ENCODE results near the gene PDHX.
"Not testable (repeated sequence)": the region's sequence is repeated elsewhere in the genome, so short reads cannot be mapped to it uniquely, and the experiment has no call there.

The PDHX gene

DNA sequence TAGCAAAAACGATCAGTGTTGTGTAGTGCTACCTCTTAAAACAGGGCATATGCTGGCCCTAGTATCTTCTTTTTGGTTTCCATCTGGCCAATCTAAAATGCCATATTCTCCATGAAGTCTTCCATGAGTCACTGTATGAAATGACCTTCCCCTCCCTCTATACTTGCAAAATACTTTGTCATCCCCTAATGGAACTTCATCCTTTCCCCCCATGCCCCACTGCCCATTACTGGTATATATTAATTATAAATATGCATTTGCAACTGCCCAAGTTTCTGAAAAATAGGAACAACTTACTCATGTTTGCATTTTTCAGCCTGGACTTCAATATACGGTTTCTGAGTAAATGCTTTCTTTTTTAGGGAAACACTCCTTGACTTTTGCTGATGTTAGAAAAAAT, 4.7 kb upstream of the PDHX start:
- no peak for DNase-seq

DNA sequence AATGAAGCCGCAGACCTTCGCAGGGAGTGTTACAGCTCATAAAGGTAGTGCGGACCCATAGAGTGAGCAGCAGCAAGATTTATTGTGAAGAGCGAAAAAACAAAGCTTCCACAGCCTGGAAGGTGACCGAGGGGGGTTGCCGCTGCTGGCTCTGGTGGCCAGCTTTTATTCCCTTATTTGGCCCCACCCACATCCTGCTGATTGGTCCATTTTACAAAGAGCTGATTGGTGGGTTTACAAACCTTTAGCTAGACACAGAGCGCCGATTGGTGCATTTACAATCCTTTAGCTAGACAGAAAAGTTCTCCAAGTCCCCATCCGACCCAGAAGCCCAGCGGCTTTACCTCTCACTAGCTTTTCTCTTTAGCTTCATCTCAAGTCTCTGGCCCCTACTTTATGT, 2.9 kb upstream of the PDHX start:
- not testable (repeated sequence) for DNase-seq

DNA sequence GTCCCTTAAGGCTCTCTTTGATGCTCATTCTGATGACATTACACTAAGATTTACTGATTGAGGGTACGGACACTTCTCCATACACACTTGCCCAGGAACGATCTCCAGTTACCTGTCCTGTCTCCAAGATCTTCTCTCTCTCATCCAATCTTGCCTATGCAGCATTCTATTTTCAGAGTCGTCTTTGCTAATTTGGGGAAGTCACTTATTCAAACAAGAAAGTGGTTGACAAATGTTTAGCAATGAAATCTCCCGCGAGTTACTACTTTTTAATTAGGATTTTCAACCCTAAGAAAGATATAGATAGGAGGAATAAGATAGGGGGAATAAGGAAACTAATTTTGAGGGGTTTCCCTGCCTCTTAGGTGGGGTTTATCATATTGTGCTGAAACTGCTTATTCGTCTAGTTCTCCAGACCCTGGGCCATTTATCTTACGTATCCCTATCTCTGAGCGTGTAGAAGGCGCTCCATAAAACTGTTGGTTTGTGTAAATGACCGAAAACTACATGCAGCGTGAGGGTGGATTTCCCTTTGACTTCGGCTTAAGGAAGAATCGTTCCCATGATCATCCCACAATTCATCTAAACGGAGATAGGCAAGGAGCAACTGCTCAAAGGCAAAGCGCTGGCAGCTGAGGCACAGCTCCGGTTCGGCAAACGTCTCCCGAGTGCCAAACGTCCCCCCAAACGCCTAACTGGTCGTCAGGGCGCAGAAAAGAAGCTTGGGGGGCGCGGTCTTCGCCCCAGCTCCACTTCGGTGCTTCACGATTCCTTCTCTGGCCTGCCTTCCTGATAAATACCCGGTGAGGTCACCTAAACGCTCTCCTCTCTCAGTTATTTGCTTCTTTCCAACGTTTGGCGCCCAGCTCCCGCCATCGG, 1.0 kb upstream of the PDHX start:
- DNase-seq: no peak

DNA sequence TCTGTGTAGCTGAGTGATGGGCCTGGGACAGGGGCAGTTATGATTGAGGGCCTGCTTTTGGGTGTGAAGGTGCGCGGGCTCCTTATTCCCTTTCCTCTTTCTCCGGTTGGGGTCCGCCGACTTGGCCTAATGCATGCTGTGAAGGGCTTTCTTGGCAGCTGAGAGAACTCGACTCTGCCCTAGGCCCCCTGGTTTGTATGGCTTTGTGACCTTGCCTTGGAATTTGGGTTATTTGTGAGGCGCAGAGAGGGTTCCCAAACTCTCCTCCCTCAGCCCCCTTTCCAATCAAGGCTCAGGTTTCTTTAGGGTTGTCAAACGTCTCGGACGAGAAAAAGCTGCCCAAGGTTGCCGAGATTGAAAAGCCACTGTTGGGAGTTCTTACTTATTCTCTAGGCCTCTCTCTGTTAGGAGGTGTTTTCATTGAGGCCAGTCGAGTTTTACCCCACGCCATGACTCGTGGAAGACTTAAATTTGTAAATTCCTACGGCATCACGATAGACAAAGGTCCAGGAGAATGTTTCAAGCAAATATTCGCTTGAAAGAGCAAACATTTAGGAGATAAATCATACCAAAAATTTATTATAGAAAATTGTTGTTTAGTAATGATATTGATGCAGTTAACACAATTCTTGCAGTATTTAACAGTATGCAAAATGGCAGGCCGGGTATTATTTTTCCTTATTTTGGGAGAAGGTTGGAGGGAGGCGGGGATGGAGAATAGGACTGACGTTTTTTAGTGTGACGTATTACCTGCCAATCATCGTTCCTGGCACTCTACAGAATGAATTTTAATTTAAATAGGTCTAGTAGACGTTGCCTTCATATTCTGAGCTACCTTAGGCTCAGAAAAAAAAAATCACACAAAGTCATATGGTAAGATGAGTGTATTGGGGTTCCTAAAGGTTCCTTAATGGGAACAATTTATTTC, 689 bp downstream of the PDHX start:
- DNase-seq: no peak

DNA sequence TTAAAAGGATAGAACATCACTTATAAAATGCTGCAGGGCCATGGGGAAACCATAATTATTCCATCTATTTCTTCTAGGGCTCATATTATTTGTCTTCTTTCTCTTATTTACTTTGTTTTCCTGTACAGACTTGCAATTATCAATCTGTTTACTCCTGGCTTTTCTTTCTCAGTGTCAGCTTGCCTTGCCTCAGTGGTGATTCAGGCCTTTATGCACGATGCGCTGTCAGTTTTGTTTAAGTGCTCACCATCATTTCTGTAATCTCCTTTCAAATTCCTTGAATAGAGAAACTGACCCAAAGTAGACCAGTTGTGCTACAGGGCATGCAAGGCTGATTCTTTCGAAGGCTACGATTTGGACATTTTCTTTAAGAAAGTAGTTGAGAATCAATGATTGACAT, 4.7 kb downstream of the PDHX start:
- no peak for DNase-seq

DNA sequence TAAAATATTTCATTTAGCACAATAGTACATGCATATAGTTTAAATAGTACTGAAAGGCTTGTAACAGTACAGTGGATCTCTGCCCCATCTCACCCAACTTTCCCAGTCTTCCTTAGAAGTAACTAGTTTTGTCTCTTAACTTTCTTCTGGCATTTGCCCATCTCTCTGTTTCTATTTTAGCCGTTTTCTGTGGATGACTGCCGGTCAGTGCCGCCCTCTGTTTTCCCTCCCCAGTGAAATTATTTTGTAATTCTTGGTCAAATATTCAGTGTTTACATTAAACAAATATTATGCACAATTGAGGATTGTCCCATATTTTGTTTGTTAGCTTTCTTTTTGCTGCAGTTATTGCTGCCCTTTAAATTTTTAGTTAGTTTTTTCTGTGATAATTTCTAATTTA, 8.3 kb downstream of the PDHX start:
- DNase-seq: no peak

DNA sequence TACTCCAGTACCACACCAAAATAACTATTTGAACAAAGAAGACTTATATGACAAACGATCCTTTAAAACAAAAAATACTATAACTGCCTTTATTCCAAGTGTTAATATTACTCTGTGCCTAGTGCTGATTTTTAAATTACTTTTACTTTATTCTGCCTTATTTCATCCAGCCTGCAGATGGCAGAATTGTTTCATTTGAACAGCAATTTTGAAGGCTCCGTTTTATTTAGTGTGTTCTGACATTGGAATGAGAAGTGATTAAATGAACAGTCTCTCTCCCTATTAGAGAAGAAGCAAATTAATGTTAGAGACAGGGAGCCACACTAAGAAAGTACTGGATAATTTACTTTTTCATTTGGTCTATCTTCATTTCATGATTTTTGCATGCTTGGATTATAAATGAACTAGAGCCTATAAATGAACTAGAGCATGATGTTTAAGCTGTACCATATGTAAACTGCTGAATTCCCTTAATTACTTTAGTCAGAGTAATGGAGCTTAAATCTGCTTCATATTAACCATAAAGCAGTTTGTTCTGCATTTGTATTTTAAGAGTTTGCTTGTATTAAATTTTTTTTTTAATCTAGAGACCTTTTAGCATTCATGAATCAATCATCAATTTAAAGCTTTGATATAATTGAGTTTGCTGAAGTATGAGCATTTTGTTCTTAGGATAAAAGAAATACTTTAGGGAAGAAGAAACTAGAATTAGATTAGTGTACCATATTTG, 9.8 kb downstream of the PDHX start:
- peak; percentile 35 for DNase-seq

DNA sequence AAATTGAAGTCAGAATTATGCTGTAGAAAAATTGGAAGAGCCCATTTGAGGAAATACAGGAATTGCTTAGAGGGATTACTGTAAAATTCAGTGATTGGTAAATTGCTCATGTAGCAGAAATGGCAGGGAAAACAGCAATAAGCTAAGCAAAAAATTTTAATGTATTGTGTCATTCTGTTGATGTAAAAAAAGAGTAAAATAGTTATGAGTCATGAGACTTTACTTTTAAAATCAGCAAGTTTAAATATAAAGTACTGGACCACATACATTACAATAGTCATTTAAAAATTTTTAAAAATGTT, 10.4 kb downstream of the PDHX start:
- DNase-seq: no peak

DNA sequence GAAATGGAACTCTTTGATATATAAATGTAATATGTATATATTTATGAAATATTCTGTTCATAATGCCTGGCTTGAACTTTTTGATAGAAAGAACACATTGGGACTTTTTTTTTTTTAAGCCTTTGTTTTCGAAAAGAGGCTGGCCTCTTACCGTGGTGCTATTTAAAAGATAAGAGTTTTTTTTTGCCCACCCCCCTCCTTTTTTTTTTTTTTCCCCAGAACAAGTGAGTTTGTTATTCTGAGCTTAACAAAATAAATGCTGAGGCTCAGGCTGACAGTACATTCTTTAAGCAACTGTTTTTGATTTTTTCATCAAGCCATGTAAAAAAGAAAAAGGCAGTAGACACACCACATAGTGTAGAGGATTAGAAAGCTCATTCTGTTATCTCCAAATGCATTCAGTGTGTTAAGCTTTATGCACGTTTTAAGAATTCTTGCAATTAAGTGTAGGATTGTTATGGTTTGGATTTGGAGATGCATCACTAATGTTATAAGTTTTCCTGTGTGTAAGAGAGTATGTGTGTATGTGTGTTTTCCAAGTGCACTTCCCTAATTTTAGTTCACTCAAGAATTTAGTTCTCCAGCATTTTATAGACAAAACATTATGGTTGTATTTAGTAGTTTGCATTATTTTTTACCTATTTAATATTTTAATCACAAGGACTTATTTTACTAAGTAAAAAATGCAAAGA, 12.0 kb downstream of the PDHX start:
- no peak for DNase-seq

DNA sequence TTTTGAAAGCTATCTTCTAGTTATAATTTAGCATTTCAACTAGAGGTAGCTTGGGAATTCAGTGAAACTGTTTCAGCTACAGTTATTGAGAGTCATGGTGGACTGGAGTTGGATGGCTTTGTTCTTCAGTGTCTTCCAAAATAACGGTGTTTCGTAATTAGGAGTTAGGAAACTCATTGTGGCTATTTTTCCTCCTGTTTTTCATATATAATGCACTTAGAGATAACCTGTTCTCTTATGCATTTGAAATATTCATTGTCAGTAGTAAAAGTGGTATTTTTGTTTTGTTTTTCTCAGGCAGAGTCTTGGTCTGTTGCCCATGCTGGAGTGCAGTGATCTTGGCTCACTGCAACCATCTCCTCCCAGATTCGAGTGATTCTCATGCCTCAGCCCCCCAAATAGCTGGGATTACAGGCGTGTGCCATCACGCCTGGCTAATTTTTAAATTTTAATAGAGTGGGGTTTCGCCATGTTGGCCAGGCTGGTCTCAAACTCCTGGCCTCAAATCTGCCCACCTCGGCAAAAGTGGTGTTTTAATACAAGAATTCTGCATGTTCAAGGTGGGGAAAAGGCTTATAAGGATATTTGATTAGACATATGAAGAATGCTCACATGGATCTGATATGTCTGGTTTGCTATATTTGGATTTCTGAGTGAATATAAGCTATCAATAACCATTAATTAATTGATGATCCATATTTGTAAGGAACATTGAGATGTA, 12.7 kb downstream of the PDHX start:
- no peak for DNase-seq

DNA sequence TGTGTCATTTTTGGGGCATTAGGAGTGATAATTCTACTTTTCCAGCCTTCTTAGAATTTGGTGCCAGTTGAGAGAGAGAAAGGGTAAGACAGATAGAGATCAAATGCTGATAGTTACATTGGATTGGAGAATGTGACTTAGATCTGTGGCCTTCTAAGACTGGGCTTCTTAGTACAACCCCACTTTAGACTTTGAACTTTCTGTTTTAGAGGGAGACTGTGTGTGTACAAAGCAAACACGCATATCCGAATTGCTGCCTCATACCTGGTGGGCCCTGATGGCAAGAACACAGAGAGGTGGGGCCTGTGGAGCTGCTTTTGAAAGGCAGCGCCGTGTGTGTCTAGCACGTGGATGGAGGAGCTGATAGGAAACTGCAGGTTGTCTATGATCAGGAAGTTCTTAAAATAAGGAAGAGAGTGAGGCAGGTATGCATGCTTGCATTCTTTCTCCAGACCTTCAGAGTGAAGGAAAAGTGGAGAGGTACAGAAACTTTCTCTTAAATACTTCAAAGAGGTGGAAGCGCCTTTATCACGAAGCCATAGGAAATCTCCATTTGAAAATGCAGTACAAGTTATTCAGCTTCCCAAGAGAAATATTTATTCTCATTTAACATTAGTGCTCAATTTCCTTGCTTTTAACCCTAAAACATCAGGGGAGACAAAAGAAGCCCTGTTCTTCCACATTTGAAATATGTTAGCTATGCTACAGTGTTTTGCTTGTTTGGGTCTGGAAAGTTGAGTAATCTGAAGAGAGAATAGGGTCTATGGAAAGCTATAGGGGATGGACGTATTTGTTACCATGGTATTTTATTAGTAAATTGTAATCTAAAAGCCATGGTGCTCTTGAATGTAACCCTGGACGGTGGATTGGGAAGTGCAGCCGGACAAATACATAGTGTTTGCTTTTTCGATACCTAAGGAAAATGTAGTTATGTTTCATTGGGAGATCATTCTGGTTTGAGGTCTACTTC, 13.7 kb downstream of the PDHX start:
- DNase-seq: no peak

DNA sequence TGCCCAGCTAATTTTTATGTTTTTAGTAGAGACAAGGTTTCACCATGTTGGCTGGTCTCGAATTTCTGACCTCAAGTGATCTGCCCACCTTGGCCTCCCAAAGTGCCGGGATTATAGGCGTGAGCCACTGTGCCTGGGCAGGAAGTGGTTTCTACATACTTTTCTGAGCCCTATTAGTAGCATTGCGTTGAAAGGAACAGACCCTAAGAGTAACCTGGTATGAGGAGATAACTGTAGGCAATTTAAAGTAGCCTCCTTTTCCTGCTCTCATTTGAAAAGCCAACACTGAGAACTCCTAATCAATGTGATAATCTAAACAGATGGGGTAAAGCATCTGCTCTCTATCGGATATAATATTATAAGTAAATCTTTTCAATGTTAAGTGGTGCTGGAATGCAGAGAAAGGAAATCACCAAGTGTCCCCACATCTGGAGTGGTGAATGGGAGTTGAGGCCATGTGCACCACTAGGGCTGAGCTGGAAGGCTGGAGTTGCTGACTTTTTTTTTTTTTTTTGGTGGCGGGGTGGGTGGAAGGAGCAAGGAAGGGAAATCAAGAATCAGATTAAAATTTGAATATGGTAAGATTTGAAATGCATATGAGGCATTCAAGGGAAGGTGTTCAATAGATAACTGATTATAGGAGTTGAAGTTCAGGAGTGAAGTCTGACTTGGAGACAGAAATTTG, 20.7 kb downstream of the PDHX start:
- no peak for DNase-seq

DNA sequence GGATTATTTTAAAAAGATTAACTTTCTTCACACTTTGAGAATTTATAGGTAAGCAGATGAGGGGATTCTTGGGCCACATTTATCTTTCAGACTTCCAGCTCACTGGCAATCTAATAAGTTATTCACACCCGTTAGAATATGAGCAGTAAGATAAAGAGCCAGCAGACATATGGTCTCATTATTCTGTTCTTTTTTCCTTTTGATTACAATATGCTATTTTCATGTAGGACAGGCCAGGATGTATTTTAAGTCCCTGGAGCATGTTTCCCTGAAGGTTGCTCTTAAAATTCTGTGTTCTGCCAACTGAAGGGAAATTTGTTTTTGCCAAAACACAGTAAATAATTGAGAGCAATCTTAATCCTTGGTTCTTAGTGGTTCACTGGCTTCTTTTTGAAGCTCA, 22.2 kb downstream of the PDHX start:
- no peak for DNase-seq

DNA sequence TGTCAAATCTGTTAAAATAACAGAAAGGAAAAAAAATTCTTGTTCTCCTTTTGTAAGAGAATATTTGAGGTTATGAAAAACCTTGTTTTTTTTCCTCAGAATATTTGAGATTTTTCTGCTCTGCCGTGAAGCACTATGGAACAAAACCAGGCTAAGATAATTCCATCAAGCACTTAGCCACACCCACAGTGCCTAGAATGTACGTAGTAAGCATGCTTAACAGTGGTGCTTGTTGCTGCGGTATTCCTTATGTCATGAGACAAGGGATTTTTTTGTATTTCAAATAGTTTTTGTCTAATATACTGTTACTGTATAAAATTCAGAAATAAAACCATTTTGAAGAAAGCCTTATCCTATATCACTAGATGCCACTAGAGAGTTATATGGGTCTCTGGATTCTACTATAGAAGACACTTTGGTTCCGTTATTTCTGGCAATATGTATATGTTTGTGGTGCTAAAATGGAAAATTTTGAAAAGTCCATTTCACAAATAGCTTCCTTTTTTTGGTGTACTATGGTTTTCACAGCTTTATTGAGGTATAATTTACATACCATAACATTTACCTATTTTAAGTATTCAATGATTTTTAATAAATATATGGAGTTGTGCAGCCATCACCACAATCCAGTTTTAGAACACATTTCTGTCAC, 23.7 kb downstream of the PDHX start:
- peak; percentile 42 for DNase-seq

DNA sequence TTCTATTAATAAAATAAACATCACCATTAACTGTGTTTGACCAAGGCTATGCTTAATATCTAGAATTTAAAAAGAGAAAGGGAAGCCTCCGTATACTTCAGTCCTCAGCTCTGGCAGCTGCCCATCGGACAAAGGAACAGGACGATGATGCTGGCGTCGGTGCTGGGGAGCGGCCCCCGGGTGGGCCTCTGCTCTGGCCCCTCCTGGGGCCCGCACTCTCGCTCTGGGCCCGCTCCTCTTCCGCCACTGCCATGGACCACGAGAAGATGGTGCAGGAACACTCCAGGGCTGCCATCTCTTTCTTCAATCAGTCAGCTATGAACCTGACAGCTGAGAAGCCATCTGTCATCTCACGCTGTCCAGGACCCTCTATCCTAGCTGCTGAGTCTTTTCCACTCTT, 25.3 kb downstream of the PDHX start:
- DNase-seq: no peak

DNA sequence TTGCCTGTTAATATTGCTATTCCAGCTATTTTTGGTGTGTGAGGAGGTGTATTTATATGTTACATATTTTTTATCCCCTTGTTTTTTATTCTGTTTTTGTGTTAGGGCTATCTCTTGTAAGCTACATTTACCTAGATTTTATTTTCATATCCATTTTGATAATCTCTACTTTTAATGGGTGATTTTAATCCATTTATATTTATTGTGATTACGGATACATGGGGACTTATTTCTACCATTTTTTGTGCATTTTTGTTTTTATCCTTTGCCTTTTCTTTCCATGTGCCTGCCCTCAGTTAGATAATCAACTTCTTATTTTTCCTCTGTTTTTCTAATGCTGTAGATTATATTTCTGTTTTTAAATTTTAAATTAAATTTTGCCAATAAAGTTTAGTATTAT, 28.3 kb downstream of the PDHX start:
- no peak for DNase-seq

DNA sequence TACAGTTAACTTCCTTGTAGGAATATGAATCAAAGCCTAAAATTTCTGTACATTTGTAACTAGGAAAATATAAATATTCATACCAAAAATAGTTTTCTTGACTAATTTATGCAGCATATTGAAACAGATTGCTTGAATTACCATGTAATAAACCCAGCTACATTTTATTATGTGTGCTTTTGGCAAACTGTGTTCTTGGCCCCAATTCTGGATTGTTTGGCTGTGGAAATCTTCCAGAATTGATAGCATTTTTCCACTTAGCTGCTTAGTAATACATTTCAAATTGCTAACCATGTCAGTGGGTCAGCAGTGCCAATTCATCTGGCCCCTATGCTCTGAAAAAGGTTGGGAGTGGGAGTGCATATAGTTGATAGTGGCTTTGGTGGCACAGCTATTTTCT, 32.3 kb downstream of the PDHX start:
- no peak for DNase-seq

DNA sequence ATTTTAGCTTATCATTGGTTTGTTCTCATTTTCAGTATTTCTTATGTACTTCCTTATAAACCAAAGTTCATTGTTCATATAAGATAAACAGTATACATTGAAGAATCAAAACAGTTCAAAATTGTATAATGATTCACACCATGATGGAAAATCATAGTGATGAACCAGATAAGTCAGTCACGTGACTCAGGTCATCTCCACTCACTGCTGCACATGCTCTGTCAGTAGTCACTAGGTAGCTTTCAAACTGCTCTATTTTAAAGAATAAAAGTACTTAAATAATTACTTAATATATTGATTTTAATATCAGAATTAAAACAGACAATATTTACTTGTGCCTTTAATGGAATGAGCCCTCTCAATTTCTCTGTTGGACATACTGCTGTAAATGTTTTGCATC, 37.5 kb downstream of the PDHX start:
- no peak for DNase-seq

DNA sequence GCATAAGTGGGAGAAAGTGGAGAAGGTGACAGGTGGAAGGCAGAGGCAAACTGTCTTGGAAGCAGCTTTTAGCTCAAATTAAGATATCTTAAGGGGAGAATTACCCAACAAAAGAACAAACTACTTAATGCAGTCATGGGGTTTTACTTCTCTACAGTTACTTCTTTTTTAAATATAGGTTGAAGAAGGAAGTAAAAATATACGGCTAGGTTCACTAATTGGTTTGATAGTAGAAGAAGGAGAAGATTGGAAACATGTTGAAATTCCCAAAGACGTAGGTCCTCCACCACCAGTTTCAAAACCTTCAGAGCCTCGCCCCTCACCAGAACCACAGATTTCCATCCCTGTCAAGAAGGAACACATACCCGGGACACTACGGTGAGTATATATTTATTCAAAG, 40.8 kb downstream of the PDHX start:
- no peak for DNase-seq

DNA sequence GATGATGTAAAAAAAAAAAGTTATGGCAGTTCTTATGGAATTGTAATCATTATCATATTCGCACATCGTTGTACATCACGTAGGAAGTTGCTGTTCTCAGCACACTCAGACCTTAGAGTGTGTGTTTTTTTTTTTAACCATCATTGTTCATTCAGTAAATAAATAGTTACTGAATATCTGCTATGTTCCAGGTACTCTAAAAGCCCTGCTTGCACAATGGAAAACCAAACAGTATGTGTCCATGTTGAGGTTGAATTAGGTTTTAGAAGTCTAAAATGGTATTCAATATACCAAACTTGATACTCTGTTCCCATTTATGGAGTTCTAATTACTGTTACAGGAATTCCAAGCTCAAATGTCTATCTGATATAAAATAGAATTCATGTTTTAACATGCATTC, 41.2 kb downstream of the PDHX start:
- DNase-seq: no peak

Data from NCI-H226 (cell line).